ENCODE results near the gene ANKRD63.

DNA sequence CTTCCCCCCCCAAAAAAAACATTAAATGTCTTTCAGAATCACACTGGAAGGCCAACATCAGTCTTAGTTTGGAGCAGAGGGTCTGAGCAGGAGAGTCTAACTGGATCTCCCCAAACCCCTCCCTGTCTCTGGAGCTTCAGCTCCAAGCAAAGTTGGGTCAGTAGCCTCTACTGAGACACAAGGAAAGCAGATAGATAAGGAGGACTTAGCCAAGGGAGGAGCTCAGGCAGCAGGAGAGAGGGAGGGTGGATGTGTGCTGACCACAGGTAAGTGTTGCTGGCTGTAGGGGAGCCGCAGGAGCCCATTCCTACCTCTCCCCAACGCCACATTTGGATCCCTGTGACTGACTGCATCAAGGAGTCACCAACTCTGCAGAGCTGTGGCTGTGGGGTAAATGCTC is 17.9 kb upstream of the ANKRD63 start:
- TF ChIP-seq EZH2 (IDR thresholded peaks at IDR 0.05; ENCODE audit: borderline replicate concordance) (no peak), EZH2phosphoT487 (IDR thresholded peaks at IDR 0.05; ENCODE audit: low read depth, severe bottlenecking, unreplicated experiment) (no peak)
- TF ChIP-seq, protein P1, sequence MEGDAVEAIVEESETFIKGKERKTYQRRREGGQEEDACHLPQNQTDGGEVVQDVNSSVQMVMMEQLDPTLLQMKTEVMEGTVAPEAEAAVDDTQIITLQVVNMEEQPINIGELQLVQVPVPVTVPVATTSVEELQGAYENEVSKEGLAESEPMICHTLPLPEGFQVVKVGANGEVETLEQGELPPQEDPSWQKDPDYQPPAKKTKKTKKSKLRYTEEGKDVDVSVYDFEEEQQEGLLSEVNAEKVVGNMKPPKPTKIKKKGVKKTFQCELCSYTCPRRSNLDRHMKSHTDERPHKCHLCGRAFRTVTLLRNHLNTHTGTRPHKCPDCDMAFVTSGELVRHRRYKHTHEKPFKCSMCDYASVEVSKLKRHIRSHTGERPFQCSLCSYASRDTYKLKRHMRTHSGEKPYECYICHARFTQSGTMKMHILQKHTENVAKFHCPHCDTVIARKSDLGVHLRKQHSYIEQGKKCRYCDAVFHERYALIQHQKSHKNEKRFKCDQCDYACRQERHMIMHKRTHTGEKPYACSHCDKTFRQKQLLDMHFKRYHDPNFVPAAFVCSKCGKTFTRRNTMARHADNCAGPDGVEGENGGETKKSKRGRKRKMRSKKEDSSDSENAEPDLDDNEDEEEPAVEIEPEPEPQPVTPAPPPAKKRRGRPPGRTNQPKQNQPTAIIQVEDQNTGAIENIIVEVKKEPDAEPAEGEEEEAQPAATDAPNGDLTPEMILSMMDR (IDR thresholded peaks at IDR 0.05; ENCODE audit: poor library complexity): no peak

Data from hepatocyte (in vitro differentiated cells).